SK-N-MC (cell line): ENCODE measurements around the gene ZNF593OS.

Experiments used
- EZH2 ChIP-seq: fragments of 200-600 bp; sonication (generic); IDR thresholded peaks from one replicate; pipeline ENCODE4 v1.6.1; 2017; ENCODE audit warnings: antibody characterized with exemption
- FOXP2 ChIP-seq: optimal IDR thresholded peaks from 2 replicates; pipeline ENCODE3; 2011; ENCODE audit warnings: mild to moderate bottlenecking, moderate library complexity; ENCODE audit not compliant: insufficient read depth; ENCODE audit errors: extremely low read length, control extremely low read depth
- POLR2AphosphoS5 ChIP-seq: IDR thresholded peaks from 2 replicates; pipeline ENCODE4 v1.6.1; 2012; ENCODE audit warnings: mild to moderate bottlenecking, low read depth, low read length, borderline replicate concordance

DNA sequence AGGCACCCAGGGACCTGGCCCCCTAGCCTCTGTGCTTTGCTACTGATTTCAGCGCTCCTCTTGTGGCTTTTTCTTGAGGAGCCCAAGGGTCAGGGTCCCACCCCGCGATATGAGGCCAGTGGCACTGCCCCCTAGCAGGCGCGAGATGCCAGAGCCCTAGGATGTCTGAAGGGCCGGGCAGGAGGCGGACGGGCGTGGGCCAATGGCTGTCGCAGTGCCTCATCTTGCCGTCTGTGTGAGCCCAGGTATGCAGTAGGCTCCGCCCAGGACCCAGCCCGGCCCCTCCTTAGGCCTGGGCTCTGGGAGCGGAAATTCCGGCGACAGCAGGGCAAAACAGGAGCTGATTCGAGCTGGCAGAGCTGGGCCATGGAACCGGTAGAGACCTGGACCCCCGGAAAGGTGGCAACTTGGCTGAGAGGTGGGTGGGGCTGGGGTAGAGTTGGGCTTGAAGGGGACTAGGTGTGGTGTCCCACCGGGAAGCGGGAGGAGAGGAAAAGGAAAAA is 5.6 kb upstream of the ZNF593OS start, which contains the start of gene CNKSR1:
- TF ChIP-seq POLR2AphosphoS5: no peak
- TF ChIP-seq EZH2: no peak
- TF ChIP-seq FOXP2: no peak
